GM18858 (cell line): ENCODE measurements around the gene ANKRD33B.

Experiments used
- ATAC-seq: cut with Tn5 transposase; IDR thresholded peaks from one replicate; pipeline ENCODE4 v1.9.1; 2021; ENCODE audit not compliant: unreplicated experiment

Gene ANKRD33B

DNA sequence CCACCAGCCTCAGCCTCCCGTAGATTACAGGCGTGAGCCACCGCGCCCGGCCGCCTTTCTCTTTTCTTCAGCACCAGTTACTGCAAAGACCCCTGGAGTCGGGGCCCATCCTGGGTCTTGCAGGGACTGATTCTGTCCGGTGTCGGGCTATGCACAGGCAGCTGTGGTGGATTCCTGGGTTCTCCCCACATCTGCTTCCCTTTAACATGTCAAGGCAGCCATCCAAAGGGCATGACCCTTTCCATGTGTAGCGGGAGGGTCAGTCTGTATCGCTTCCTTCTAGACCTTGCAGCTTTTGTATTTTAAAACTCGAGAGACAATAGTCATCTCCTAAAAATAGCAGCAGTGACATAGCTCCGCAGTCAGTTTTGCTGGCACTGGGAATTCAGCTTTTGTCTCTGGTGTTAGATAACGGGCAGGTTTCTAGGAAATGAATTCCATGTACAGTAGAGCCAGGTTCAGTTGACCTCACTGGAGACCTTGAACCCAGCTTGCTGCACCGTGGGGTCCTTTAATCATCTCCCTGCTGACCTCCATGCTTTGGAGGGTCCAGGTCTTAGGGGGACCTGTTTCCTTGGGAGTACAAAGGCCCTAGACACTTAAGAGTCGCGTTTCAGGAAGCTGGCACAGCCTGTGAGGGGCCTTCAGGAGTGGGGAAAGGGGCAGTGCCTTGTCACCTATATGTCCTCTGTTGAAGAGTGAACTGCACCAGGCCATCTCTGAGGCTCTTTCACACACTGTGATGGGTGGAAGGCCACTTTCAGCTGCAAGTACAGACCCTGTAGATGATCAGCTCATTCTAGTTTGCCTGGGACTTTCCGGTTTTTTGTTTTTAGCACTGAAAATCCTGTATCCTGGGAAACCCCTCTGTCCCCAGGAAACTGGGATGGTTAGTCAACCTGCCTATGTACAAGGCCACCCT lies 13.8 kb downstream of the ANKRD33B start:
- peak; percentile 21 for ATAC-seq

- ATAC-seq: no peak
Measured at GRCh38 chr5:10578293-10578665, 14.4 kb downstream of the ANKRD33B start.

- ATAC-seq: no peak
Measured at GRCh38 chr5:10578869-10579268, 15.0 kb downstream of the ANKRD33B start.

DNA sequence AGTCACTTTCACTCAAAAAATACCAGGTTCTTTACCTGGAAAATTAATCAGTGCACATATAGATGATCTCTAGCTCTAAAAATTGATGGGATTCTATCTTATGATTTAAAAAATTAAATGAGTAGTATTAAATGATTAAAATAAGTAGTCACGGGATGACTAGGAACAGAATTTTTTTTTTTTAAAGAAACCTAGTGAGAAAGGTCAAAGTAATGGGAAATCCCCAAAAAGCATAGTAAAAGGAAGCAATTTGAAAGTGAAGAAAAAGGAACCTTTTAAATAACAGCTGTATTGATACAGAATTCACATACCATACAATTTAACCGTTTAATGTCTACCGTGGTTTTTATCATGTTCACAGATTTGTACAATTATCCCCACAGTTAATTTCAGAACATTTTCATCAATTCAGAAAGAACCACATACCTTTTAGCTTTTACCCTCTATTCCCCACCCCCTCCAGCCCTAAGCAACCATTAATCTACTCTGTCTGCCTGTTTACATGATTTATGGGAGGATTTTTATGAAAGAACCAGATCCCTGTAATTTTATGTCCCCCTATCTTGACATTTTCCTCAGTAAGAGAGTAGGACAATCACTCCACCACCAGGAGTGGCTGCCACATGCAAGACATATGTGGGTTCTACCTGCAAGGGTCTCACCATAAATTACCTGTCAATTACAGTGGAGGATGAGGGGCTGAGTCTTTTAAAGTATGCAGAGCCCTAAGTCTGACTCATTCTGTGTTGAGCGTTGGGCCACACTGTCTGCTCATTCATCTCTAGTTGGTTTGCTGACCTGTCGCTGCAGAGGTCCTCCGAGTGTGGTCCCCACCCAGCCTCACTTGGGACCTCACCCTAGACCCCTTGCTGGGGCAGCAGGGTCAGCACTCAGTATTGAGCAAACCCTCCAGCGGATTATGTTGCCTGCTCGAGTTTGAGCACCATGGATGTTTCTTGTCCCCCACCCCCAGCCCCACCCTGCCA lies 16.0 kb downstream of the ANKRD33B start:
- peak; percentile 46 for ATAC-seq

- ATAC-seq: no peak
Measured at GRCh38 chr5:10580531-10581423, 16.9 kb downstream of the ANKRD33B start.

GRCh38 chr5:10581424-10581748 lies 17.5 kb downstream of the ANKRD33B start:
- ATAC-seq: no peak

DNA sequence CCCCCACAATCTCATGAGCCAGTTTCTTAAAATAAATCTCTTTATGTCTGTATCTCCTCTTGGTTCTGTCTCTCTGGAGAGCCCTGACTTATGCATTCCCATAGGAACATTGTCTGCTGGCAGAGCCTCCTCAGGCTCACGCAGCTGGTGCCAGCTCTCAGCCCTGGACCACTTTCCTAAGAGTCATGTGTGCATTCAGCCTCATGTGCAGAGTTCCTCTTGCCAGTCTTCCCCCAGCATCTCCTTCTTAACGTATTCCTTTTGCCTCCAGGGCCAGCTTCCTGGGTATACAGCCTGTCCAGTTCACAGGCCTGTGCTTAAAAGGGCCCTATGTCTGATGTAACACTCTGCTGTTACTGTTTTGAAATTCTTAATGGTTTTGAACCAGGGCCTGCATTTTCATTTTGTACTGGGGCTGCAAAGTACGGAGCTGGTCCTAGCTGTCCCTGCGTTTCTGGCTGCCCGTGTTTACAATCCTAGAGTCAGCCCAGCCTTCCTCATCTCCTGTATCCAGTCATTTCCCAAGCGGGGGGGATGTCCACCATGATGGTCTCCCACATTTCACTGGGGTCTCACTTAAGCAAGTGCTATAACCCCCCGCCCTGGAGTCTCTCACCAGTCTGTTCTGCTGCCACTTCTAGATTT lies 18.1 kb downstream of the ANKRD33B start:
- ATAC-seq: no peak

DNA sequence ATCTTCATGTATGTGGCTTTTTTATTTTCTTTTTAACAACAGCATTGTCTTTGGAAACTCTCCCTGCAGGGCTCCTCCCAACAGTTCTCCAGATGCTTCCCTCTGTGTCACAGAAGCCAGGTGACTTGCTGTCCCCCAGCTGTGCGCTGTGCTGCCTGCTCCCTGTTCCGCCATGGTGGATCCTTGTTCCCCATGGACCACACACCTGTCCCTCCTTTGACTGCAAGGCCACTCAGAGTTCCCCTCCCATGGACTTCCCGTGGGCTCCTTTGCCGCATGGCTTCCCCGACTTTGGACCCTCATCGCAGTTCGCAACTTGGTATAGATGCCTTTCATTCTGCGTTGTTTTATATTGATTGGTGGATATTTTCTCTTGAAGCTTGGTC lies 18.6 kb downstream of the ANKRD33B start:
- no peak for ATAC-seq

- no peak for ATAC-seq
Measured at GRCh38 chr5:10583663-10584572, 20.0 kb downstream of the ANKRD33B start.

GRCh38 chr5:10584714-10585517 lies 21.0 kb downstream of the ANKRD33B start:
- no peak for ATAC-seq

GRCh38 chr5:10585518-10585915 lies 21.6 kb downstream of the ANKRD33B start:
- ATAC-seq: no peak

GRCh38 chr5:10586008-10586407 lies 22.1 kb downstream of the ANKRD33B start:
- no peak for ATAC-seq

DNA sequence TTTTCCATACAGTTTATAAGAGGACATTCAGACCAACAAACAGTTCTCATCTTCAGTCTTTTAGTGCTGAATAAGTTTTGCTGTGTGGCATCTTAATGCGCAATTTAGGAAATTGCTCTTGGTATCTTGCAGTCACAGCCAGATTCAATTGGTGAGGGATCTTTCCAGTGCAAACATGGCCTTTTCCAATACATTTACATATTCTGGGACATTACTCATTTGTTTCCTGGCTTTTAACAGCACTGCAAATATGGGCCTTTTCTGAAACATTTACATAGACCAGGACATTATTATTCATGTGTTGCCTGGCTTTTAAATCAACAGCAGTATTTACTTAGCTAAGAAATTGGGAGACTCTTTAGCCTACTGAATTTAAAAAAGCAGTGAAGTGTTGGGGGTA lies 22.7 kb downstream of the ANKRD33B start:
- no peak for ATAC-seq

- ATAC-seq: no peak
Measured at GRCh38 chr5:10588109-10588775, 24.4 kb downstream of the ANKRD33B start.

- ATAC-seq: no peak
Measured at GRCh38 chr5:10588779-10589447, 25.0 kb downstream of the ANKRD33B start.

DNA sequence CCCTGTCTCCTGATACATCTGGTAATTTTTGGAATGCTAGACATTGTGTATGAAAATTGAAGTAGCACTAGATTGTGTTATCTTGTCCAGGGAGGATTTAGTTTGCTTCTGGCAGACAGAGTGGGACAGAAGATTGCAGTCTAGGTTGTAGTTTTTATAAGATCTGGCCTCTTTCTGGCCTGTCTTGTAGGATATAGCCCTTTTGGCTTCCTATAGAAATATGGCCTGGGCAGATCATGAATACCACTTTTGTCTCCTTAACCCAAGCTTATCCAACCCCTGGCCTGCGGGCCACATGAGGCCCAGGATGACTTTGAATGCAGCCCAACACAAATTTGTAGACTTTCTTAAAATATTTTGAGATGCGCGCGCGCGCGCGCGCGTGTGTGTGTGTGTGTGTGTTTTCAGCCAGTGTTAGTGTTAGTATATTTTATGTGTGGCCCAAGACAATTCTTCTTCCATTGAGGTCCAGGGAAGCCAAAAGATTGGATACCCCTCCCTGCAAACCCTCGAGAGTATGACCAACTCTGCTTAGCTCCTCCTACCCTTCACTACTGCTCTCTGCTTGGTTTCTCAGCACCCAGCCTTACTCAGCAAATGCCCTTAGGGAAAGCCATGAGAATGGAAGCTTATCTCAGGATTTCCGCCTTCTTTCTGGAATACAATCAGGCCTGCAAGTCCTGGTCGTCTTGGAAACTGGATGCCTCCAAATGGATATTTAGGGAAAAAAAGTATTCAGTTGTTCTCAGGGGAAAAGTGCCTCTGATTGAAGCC lies 26.5 kb downstream of the ANKRD33B start:
- ATAC-seq: no peak

DNA sequence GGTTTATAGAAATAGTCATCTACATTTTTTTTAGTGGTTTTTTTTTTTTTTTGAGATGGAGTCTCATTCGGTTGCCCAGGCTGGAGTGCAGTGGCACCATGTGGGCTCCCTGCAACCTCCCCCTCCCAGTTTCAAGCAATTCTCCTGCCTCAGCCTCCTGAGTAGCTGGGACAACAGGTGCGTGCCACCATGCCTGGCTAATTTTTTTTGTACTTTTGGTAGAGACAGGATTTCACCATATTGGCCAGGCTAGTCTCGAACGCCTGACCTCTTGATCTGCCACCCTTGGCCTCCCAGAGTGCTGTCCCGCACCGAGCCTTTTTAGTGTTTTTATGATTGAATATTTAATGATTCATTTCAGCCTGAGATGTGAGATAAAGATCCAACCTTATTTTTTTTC lies 27.3 kb downstream of the ANKRD33B start:
- ATAC-seq: no peak
